ENCODE data around the gene HIBADH. TPM values are rescaled to one million over a fixed set of nuclear protein-coding genes. Genes with fewer than 3 reads are reported as not detected.
"Not testable (repeated sequence)": the region's sequence is repeated elsewhere in the genome, so short reads cannot be mapped to it uniquely, and the experiment has no call there.

Gene HIBADH
- total and polyA plus RNA-seq, 9 of the 15 experiments (the other 6 are each of a cell fraction or from before 2014, with no cell fraction given): 10.7 to 67.8 (median 36.9) TPM

GRCh38 chr7:27578169-27578568 lies 84.5 kb downstream of the HIBADH start:
- intact Hi-C loops (cut with micrococcal nuclease) (loop anchor here (5.0 to 10.0 kb wide), 4 partner anchors 143 to 381 kb away; no protein-coding TSS in a partner anchor), in situ Hi-C loops (cut with MboI) (loop anchor here (10.0 kb wide), 1 partner anchor 373 kb away; the partner anchor contains the start of gene HOXA13)
- H3K4me1 ChIP-seq (replicated peaks in 1 of 2; ENCODE audit: control insufficient read depth in 2 of 2, insufficient read depth in 2 of 2, low read length in 2 of 2); H3K27ac ChIP-seq (ENCODE audit: extremely low read depth, low read depth, low read length); H3K9ac ChIP-seq (ENCODE audit: insufficient read depth in 1 of 2, low read depth in 2 of 2, low read length in 2 of 2); H3K4me3 ChIP-seq; POLR2A ChIA-PET; H3K9me1 ChIP-seq (ENCODE audit: control insufficient read depth, insufficient read depth, low read length); H2AFZ ChIP-seq (ENCODE audit: low read depth, low read length); H3K79me2 ChIP-seq (ENCODE audit: control insufficient read depth, insufficient read depth, low read length); H4K20me1 ChIP-seq (replicated peaks; ENCODE audit: control insufficient read depth, insufficient read depth, low read length); H3K36me3 ChIP-seq (ENCODE audit: control insufficient read depth, insufficient read depth, low read length); H3K9me3 ChIP-seq (replicated peaks; ENCODE audit: control insufficient read depth, insufficient read depth, low read depth, low read length); ATAC-seq; H3K27me3 ChIP-seq (ENCODE audit: control insufficient read depth in 2 of 2, insufficient read depth in 2 of 2, low read length in 2 of 2); BruUV-seq (replicated peaks); DNase-seq (ENCODE audit: extremely low read depth in 1 of 4, low spot score in 3 of 4); FAIRE-seq; H3K4me2 ChIP-seq (ENCODE audit: insufficient read depth, low read length); TF ChIP-seq CEBPG (CRISPR knock-in tag; IDR thresholded peaks at IDR 0.05): not testable (repeated sequence)
- TF ChIP-seq CEBPB (tag; IDR thresholded peaks at IDR 0.05) (peak; percentile 62), CEBPG (tag; conservative IDR thresholded peaks at IDR 0.05 in 1 of 2, IDR thresholded peaks at IDR 0.05 in 1 of 2) (peak in 1 of 2 experiments; percentile 55; a peak in 2 of 4 replicates)
- WGBS (ENCODE audit: insufficient coverage, low coverage, missing lambda C conversion rate): 71% methylated on average over 7 of the region's 7 CpGs
- CTCF ChIA-PET (ENCODE audit: low intra/inter-chr PET ratio): interaction anchor here (0.6 kb wide), 1 partner anchor 63 kb away, joined by 3 read pairs; no protein-coding TSS in a partner anchor

GRCh38 chr7:27576360-27576944 lies 86.2 kb downstream of the HIBADH start:
- FAIRE-seq (peak; percentile 49), DNase-seq (ENCODE audit: extremely low read depth in 1 of 4, low spot score in 3 of 4) (peak; percentile 16 to 51 (median 24)), ATAC-seq (peak; percentile 80)
- in situ Hi-C loops (cut with MboI): loop anchor here (10.0 kb wide), 1 partner anchor 372 kb away; the partner anchor contains the start of gene HOXA13
- BruUV-seq (replicated peaks): no TSS peak
- H3K27ac ChIP-seq (ENCODE audit: extremely low read depth, low read depth, low read length): no peak overlapping the region
- no peaks in the 10 kb centered on the region for H4K20me1 ChIP-seq (replicated peaks; ENCODE audit: control insufficient read depth, insufficient read depth, low read length)
- H3K27me3 ChIP-seq (ENCODE audit: control insufficient read depth in 2 of 2, insufficient read depth in 2 of 2, low read length in 2 of 2): no peaks in the 10 kb centered on the region
- H3K4me3 ChIP-seq: no peak overlapping the region
- H3K79me2 ChIP-seq (ENCODE audit: control insufficient read depth, insufficient read depth, low read length): no peaks in the 10 kb centered on the region
- no peaks in the 10 kb centered on the region for H3K9me3 ChIP-seq (replicated peaks; ENCODE audit: control insufficient read depth, insufficient read depth, low read depth, low read length)
- no peaks in the 10 kb centered on the region for H3K4me1 ChIP-seq (replicated peaks in 1 of 2; ENCODE audit: control insufficient read depth in 2 of 2, insufficient read depth in 2 of 2, low read length in 2 of 2)
- ChIA-PET POLR2A (no interaction called here), CTCF (ENCODE audit: low intra/inter-chr PET ratio) (interaction anchor here (2.4 kb wide), 1 partner anchor 380 kb away, joined by 11 read pairs; no protein-coding TSS in a partner anchor)
- H3K9ac ChIP-seq (ENCODE audit: insufficient read depth in 1 of 2, low read depth in 2 of 2, low read length in 2 of 2): no peak overlapping the region
- 0 out of 3 replicates have a peak, but pooled peaks cover 3% of the 10 kb centered on the region for H3K36me3 ChIP-seq (ENCODE audit: control insufficient read depth, insufficient read depth, low read length)
- H3K4me2 ChIP-seq (ENCODE audit: insufficient read depth, low read length): no peak overlapping the region
- intact Hi-C loops (cut with micrococcal nuclease): loop anchor here (5.0 to 10.0 kb wide), 4 partner anchors 142 to 379 kb away; no protein-coding TSS in a partner anchor
- no peak overlapping the region for H2AFZ ChIP-seq (ENCODE audit: low read depth, low read length)
- no peaks in the 10 kb centered on the region for H3K9me1 ChIP-seq (ENCODE audit: control insufficient read depth, insufficient read depth, low read length)
- WGBS (ENCODE audit: insufficient coverage, low coverage, missing lambda C conversion rate): 80% methylated on average over 3 of the region's 3 CpGs
- TF ChIP-seq ATF1 (CRISPR knock-in tag; IDR thresholded peaks at IDR 0.05): no peak
- no peak for TF ChIP-seq ATF1 (tag; IDR thresholded peaks at IDR 0.05)
- peak in 2 of 3 experiments; percentile 34 to 63; a peak in 3 of 6 replicates for TF ChIP-seq CTCF (IDR thresholded peaks at IDR 0.05 in 2 of 3, conservative IDR thresholded peaks at IDR 0.05 in 1 of 3; ENCODE audit: insufficient read depth in 2 of 3, low read depth in 1 of 3, low read length in 3 of 3)
- TF ChIP-seq MEIS2 (IDR thresholded peaks at IDR 0.05; ENCODE audit: partially characterized antibody): peak; percentile 4
